ENCODE data around the gene FUT3. TPM values are rescaled to one million over a fixed set of nuclear protein-coding genes. Genes with fewer than 3 reads are reported as not detected.
"Not testable (repeated sequence)": the region's sequence is repeated elsewhere in the genome, so short reads cannot be mapped to it uniquely, and the experiment has no call there.

Gene FUT3
- total and polyA plus RNA-seq, 2 of the 4 experiments (the other 2 are of a cell fraction): not detected

- Histone ChIP-seq H2AK5ac (ENCODE audit: low read depth, low read length) (no peak overlapping the region), H2BK120ac (ENCODE audit: low read depth, low read length) (no peak overlapping the region), H3K14ac (replicated peaks; ENCODE audit: low read depth, low read length) (no peak overlapping the region), H3K27ac (ENCODE audit: insufficient read depth, low read length) (no peak overlapping the region), H4K8ac (ENCODE audit: low read depth in 2 of 2, low read length in 2 of 2) (no peak overlapping the region), H3K56ac (ENCODE audit: extremely low read depth, insufficient read depth, low read length) (no peak overlapping the region), H4K5ac (ENCODE audit: low read depth, low read length) (no peak overlapping the region), H3K27me3 (ENCODE audit: control insufficient read depth, insufficient read depth, low read length) (peaks cover 31% of the 10 kb centered on the region), H2AFZ (replicated peaks; ENCODE audit: low read length, poor library complexity) (no peak overlapping the region), H2BK15ac (ENCODE audit: low read depth, low read length) (no peak overlapping the region), H3K4me2 (ENCODE audit: low read depth, low read length) (no peak overlapping the region), H3K18ac (ENCODE audit: low read depth, low read length) (no peak overlapping the region), H3K23ac (ENCODE audit: low read depth, low read length) (no peak overlapping the region), H3K9me1 (ENCODE audit: insufficient read depth, low read length) (no peaks in the 10 kb centered on the region), H2BK5ac (ENCODE audit: low read depth, low read length, poor library complexity, severe bottlenecking) (no peak overlapping the region), H3K9me3 (ENCODE audit: control insufficient read depth, insufficient read depth, low read length) (no peaks in the 10 kb centered on the region), H2AK9ac (replicated peaks; ENCODE audit: low read depth, low read length, poor library complexity) (no peak overlapping the region), H3K4ac (ENCODE audit: low read depth, low read length) (no peak overlapping the region; the same call in 1 of the 2 replicates), H3K9ac (ENCODE audit: low read depth, low read length) (no peak overlapping the region), H3K4me1 (ENCODE audit: control insufficient read depth, insufficient read depth, low read length) (peaks cover 2% of the 10 kb centered on the region; the same call in 1 of the 2 replicates), H3K79me1 (ENCODE audit: low read depth in 1 of 2, low read length in 2 of 2) (no peaks in the 10 kb centered on the region), H3K36me3 (ENCODE audit: control insufficient read depth, insufficient read depth, low read length) (no peaks in the 10 kb centered on the region), H3K4me3 (ENCODE audit: insufficient read depth, low read depth, low read length) (no peak overlapping the region), H4K91ac (ENCODE audit: insufficient read depth, low read depth, low read length) (no peak overlapping the region), H4K20me1 (ENCODE audit: insufficient read depth, low read length) (no peaks in the 10 kb centered on the region), H2BK20ac (ENCODE audit: low read depth, low read length) (no peak overlapping the region; the same call in 1 of the 2 replicates)
- intact Hi-C loops (cut with micrococcal nuclease) (no loop called here), dilution Hi-C loops (cut with HindIII; ENCODE audit: low sequenced_read_pairs, unreplicated experiment) (no loop called here), in situ Hi-C loops (cut with MboI; ENCODE audit: low sequenced_read_pairs) (no loop called here)
- DNase-seq: no peak
- CTCF ChIA-PET: no interaction called here
- 80% methylated on average over 2 of the region's 6 CpGs; no CpG with 5 or more reads in 1 of the 2 experiments for WGBS, 2 experiments (ENCODE audit: extremely low coverage in 2 of 2, insufficient read length in 1 of 2)
- BruUV-seq (replicated peaks): no TSS peak
- no peak for ATAC-seq (ENCODE audit: low read depth)
- TF ChIP-seq, protein P1, sequence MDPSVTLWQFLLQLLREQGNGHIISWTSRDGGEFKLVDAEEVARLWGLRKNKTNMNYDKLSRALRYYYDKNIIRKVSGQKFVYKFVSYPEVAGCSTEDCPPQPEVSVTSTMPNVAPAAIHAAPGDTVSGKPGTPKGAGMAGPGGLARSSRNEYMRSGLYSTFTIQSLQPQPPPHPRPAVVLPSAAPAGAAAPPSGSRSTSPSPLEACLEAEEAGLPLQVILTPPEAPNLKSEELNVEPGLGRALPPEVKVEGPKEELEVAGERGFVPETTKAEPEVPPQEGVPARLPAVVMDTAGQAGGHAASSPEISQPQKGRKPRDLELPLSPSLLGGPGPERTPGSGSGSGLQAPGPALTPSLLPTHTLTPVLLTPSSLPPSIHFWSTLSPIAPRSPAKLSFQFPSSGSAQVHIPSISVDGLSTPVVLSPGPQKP (IDR thresholded peaks at IDR 0.05; ENCODE audit: borderline replicate concordance, low read depth, low read length): no peak
- TF ChIP-seq USF2 (IDR thresholded peaks at IDR 0.05; ENCODE audit: low read depth, low read length) (no peak), NFE2L2 (IDR thresholded peaks at IDR 0.05; ENCODE audit: low read depth, low read length) (no peak)
- POLR2A ChIA-PET (ENCODE audit: unreplicated experiment): no interaction called here
Observed at GRCh38 chr19:5850189-5850588, 1.1 kb downstream of the FUT3 start.

- POLR2A ChIA-PET (ENCODE audit: unreplicated experiment); H2BK5ac ChIP-seq (ENCODE audit: low read depth, low read length, poor library complexity, severe bottlenecking); H2AFZ ChIP-seq (replicated peaks; ENCODE audit: low read length, poor library complexity); in situ Hi-C loops (cut with MboI; ENCODE audit: low sequenced_read_pairs); H2BK15ac ChIP-seq (ENCODE audit: low read depth, low read length); H4K91ac ChIP-seq (ENCODE audit: insufficient read depth, low read depth, low read length); H4K5ac ChIP-seq (ENCODE audit: low read depth, low read length); H3K27ac ChIP-seq (ENCODE audit: insufficient read depth, low read length); H3K4me3 ChIP-seq (ENCODE audit: insufficient read depth, low read depth, low read length); H3K9me3 ChIP-seq (ENCODE audit: control insufficient read depth, insufficient read depth, low read length); H3K14ac ChIP-seq (replicated peaks; ENCODE audit: low read depth, low read length); H3K9me1 ChIP-seq (ENCODE audit: insufficient read depth, low read length); H3K9ac ChIP-seq (ENCODE audit: low read depth, low read length); H3K4me1 ChIP-seq (ENCODE audit: control insufficient read depth, insufficient read depth, low read length); H2AK9ac ChIP-seq (replicated peaks; ENCODE audit: low read depth, low read length, poor library complexity); BruUV-seq (replicated peaks); H2BK120ac ChIP-seq (ENCODE audit: low read depth, low read length); H3K23ac ChIP-seq (ENCODE audit: low read depth, low read length); H2AK5ac ChIP-seq (ENCODE audit: low read depth, low read length); H2BK20ac ChIP-seq (ENCODE audit: low read depth, low read length); ATAC-seq (ENCODE audit: low read depth); intact Hi-C loops (cut with micrococcal nuclease); H3K56ac ChIP-seq (ENCODE audit: extremely low read depth, insufficient read depth, low read length); H3K36me3 ChIP-seq (ENCODE audit: control insufficient read depth, insufficient read depth, low read length); dilution Hi-C loops (cut with HindIII; ENCODE audit: low sequenced_read_pairs, unreplicated experiment); H3K18ac ChIP-seq (ENCODE audit: low read depth, low read length); CTCF ChIA-PET; DNase-seq; H4K8ac ChIP-seq (ENCODE audit: low read depth in 2 of 2, low read length in 2 of 2); H4K20me1 ChIP-seq (ENCODE audit: insufficient read depth, low read length); H3K4ac ChIP-seq (ENCODE audit: low read depth, low read length); H3K79me1 ChIP-seq (ENCODE audit: low read depth in 1 of 2, low read length in 2 of 2); H3K4me2 ChIP-seq (ENCODE audit: low read depth, low read length): not testable (repeated sequence)
- peaks cover 22% of the 10 kb centered on the region for H3K27me3 ChIP-seq (ENCODE audit: control insufficient read depth, insufficient read depth, low read length)
- WGBS, 2 experiments (ENCODE audit: extremely low coverage in 2 of 2, insufficient read length in 1 of 2): 60% methylated on average over 1 of the region's 5 CpGs; no CpG with 5 or more reads in 1 of the 2 experiments
Observed at GRCh38 chr19:5848621-5849020, 2.6 kb downstream of the FUT3 start.
